GM18505 (cell line): Measurements from ENCODE around the gene PERM1.

ENCODE experiments used
- ATAC-seq: cut with Tn5 transposase; IDR thresholded peaks from one replicate; pipeline ENCODE4 v1.9.1; 2021; ENCODE audit not compliant: unreplicated experiment
- POLR2A ChIP-seq: IDR thresholded peaks from 4 replicates; pipeline ENCODE4 v1.6.1; 2011; ENCODE audit warnings: borderline replicate concordance; ENCODE audit not compliant: insufficient read depth, insufficient read length; ENCODE audit errors: extremely low read depth

The PERM1 gene

GRCh38 chr1:941588-942383, 40.1 kb downstream of the PERM1 start:
- no peak for ATAC-seq
- no peak for TF ChIP-seq POLR2A

DNA sequence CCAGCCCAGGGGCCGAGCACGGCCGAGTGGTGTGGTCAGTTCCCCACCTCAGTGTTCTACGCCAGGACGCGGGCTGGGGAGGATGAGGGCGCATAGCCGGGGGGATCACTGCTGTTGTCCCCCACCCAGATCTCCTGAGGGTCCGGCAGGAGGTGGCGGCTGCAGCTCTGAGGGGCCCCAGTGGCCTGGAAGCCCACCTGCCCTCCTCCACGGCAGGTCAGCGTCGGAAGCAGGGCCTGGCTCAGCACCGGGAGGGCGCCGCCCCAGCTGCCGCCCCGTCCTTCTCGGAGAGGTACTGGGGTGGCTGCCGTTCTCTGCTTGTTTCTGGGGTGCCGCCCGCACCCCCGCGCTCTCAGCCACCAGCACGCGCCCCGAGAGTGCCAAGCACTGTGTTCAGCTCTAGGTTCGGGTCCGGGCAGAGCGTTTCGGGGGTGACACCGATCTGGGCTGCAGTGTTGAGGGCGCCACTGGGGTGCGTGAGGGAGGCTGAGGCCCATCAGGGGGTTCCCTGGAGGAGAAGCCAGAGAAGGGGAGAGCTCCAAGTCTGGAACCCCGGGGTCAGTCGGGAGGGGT, 40.8 kb downstream of the PERM1 start:
- TF ChIP-seq POLR2A = no peak
- no peak for ATAC-seq

DNA sequence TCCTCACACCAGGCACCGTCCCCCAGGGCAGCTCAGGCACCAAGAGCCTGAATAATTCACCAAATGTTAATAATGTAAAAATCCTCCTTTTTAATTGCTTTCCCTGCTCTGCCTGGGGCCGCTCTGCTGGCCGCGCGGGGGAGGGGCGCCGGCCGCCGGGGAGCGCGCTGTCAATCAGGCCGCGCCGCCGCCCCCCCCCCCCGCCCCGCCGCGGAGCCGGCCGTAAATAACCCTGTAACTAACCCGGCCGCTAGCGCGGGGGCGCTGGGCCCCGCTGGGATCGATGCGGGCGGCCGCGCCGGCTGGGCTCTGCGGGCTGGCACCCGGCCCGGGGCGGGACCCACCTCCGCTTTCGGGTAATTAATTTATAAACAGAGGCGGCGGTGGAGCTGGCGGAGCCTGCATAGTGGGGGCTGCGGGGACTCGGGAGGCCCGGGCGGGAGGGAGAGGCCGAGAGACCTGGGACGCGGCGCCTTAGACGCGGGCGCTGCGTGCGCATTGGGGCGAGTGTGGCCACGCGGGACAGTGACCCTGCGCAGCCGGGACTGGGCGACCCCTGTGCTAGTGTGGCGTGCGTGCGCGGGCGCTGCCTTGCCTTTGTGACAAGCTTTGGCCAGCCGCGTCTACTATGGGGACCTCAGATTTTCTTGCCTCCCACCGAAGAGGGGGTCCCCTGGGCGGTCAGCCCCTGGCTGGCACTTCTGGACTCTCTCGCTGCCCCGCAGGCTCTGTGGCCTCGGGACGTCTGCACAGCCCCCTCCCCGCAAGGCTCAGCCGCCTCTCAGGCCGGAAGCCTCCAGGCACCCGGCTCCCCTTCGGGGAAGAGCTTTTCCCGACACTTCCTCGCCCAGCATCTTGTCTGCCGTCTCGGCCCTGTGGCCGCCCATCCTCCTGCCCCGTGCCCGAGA, 41.5 kb downstream of the PERM1 start:
- no peak for TF ChIP-seq POLR2A
- no peak for ATAC-seq

- no peak for ATAC-seq
- TF ChIP-seq POLR2A = no peak
Observed at GRCh38 chr1:939511-940106, 42.3 kb downstream of the PERM1 start.

- no peak for ATAC-seq
- TF ChIP-seq POLR2A = no peak
Observed at GRCh38 chr1:938711-939489, 43.0 kb downstream of the PERM1 start.

DNA sequence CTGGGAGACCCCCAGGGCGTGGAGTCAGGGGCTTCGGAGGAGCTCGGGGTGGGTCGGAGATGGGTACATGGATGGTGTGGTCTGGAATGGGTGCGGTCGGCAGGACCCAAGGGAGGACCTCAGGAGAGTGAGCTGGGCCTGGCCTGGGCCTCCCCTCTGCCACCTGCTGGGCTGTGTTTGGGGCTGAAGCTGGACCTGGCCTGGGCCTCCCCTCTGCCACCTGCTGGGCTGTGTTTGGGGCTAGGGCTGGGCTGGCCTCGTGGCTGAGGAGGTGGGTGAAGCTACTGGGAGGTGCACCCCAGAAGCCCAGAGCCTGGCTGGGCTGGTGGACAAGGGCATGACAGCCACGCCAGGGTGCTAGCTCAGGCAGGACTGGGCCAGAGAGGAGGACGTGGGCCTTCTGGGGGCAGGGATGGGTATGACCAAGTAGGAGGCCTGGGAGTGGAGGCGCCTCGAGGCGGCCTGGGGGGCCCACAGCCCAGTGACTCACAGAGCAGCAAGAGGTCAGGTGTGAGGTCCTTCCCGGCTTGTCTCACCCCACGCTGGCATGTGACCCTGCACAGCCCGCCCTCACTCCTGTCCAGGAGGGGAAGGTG, 43.7 kb downstream of the PERM1 start:
- ATAC-seq = no peak
- no peak for TF ChIP-seq POLR2A

GRCh38 chr1:937521-937920, 44.4 kb downstream of the PERM1 start:
- ATAC-seq = no peak
- TF ChIP-seq POLR2A = no peak

GRCh38 chr1:936348-937264, 45.3 kb downstream of the PERM1 start:
- ATAC-seq = no peak
- no peak for TF ChIP-seq POLR2A

DNA sequence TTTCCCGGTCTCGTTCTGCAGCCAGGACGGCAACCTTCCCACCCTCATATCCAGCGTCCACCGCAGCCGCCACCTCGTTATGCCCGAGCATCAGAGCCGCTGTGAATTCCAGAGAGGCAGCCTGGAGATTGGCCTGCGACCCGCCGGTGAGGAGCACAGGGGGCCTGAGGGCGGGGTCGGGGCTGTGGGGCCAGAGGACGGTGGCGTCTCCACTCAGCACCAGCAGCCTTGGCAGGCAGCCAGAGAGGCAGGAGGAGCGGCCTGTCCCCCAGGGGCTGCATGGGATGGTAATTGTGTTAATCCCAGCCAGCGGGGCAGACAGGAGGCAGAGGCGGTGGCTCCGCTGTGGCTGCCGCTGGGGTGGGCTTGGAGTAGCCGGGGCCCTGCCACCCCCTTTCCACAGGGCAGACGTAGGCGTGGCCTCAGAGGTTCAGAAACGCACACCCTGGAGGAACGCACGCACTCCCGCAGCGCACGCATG, 46.1 kb downstream of the PERM1 start:
- no peak for TF ChIP-seq POLR2A
- no peak for ATAC-seq

DNA sequence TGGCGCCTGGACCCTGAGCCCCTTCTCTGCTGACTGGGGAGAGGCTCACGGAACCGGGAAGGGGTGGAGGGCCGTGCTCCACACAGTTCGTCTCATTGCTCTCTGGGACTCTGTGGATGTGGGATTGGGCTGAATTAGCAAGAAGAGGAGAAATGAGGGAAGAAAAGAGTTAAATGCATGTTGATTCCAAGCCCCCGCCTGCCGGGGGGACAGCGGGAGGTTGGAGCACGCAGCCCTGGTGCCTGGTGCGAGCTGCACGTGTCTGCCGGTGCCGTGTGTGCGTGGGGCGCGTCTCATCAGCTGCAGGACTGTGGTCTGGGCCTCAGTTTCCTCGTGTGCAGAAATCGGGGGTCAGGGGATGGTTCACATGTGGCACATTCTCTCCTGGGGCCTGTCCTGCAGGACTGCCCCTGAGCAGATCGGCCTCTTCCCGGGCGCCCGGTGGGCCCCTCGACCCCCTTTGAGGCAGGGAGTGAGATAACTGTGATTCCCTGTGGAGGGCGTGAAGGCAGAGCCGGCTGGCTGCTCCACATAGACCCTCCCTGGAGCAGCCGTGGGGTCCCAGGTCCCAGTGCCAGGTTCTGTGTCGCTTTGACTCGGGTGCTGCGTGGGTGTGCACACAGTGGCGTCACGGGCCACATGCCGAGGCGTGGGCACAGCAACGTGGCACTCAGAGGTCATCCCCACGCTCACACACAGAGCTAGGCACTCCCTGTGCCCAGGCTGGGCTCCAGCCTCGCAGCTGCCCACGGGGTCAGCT, 46.7 kb downstream of the PERM1 start:
- ATAC-seq = no peak

DNA sequence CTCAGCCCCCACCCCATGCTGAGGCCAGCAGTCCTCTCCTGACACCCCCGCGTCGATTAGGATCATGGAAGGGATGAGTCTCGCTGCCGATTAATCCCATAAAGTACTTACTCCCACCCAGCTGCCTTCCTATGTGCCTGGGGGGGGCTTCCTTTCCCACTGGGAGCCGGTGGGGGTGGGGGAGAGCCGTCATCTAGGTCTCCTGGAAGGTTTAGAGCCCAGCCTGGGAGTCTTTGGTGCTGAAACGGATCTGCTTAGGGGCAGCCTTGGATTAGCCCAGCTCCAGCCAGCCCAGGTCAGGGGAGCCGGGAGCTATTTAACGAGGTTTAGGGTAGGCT, 48.3 kb downstream of the PERM1 start:
- no peak for TF ChIP-seq POLR2A

More for the DNA sequence above, 46.7 kb downstream of the PERM1 start:
- TF ChIP-seq POLR2A = no peak

More for the DNA sequence above, 48.3 kb downstream of the PERM1 start:
- no peak for ATAC-seq
